ENCODE measurements around the gene CD48. TPM values are rescaled to one million over a fixed set of nuclear protein-coding genes. Genes with fewer than 3 reads are reported as not detected.

The CD48 gene
- total and polyA plus RNA-seq, 2 of the 4 experiments (the other 2 are of a cell fraction) = not detected

- Histone ChIP-seq H2AK5ac (ENCODE audit: low read depth, low read length) (no peak overlapping the region), H3K27me3 (ENCODE audit: control insufficient read depth, insufficient read depth, low read length) (no peaks in the 10 kb centered on the region), H3K9me3 (ENCODE audit: control insufficient read depth, insufficient read depth, low read length) (no peaks in the 10 kb centered on the region), H4K20me1 (ENCODE audit: insufficient read depth, low read length) (no peaks in the 10 kb centered on the region), H3K36me3 (ENCODE audit: control insufficient read depth, insufficient read depth, low read length) (no peaks in the 10 kb centered on the region), H3K4ac (ENCODE audit: low read depth, low read length) (no peak overlapping the region), H3K4me3 (ENCODE audit: insufficient read depth, low read depth, low read length) (no peak overlapping the region), H3K14ac (replicated peaks; ENCODE audit: low read depth, low read length) (no peak overlapping the region), H2AK9ac (replicated peaks; ENCODE audit: low read depth, low read length, poor library complexity) (no peak overlapping the region), H2BK5ac (ENCODE audit: low read depth, low read length, poor library complexity, severe bottlenecking) (no peak overlapping the region), H3K27ac (ENCODE audit: insufficient read depth, low read length) (no peak overlapping the region), H3K56ac (ENCODE audit: extremely low read depth, insufficient read depth, low read length) (no peak overlapping the region), H4K8ac (ENCODE audit: low read depth in 2 of 2, low read length in 2 of 2) (no peak overlapping the region), H3K79me1 (ENCODE audit: low read depth in 1 of 2, low read length in 2 of 2) (no peaks in the 10 kb centered on the region), H3K4me1 (ENCODE audit: control insufficient read depth, insufficient read depth, low read length) (no peaks in the 10 kb centered on the region), H2AFZ (replicated peaks; ENCODE audit: low read length, poor library complexity) (no peak overlapping the region), H3K23ac (ENCODE audit: low read depth, low read length) (no peak overlapping the region), H2BK15ac (ENCODE audit: low read depth, low read length) (no peak overlapping the region), H4K5ac (ENCODE audit: low read depth, low read length) (no peak overlapping the region), H3K9me1 (ENCODE audit: insufficient read depth, low read length) (no peaks in the 10 kb centered on the region), H2BK20ac (ENCODE audit: low read depth, low read length) (no peak overlapping the region), H4K91ac (ENCODE audit: insufficient read depth, low read depth, low read length) (no peak overlapping the region), H3K9ac (ENCODE audit: low read depth, low read length) (no peak overlapping the region), H3K18ac (ENCODE audit: low read depth, low read length) (no peak overlapping the region), H3K4me2 (ENCODE audit: low read depth, low read length) (no peak overlapping the region), H2BK120ac (ENCODE audit: low read depth, low read length) (no peak overlapping the region)
- no TSS peak for BruUV-seq (replicated peaks)
- intact Hi-C loops (cut with micrococcal nuclease) (no loop called here), dilution Hi-C loops (cut with HindIII; ENCODE audit: low sequenced_read_pairs, unreplicated experiment) (no loop called here), in situ Hi-C loops (cut with MboI; ENCODE audit: low sequenced_read_pairs) (no loop called here)
- TF ChIP-seq USF2 (IDR thresholded peaks at IDR 0.05; ENCODE audit: low read depth, low read length) = no peak
- no peak for TF ChIP-seq CTCF (conservative IDR thresholded peaks at IDR 0.05; ENCODE audit: low read depth, low read length)
- no peak for TF ChIP-seq CEBPB (IDR thresholded peaks at IDR 0.05; ENCODE audit: low read depth, low read length)
- peak; percentile 31; the same call in 1 of the 2 replicates for TF ChIP-seq MAFK (IDR thresholded peaks at IDR 0.05; ENCODE audit: low read depth, low read length)
- no peak for DNase-seq
- 29% methylated on average over 4 of the region's 19 CpGs; no CpG with 5 or more reads in 1 of the 2 experiments for WGBS, 2 experiments (ENCODE audit: extremely low coverage in 2 of 2, insufficient read length in 1 of 2)
- ChIA-PET POLR2A (ENCODE audit: unreplicated experiment) (no interaction called here), CTCF (no interaction called here)
- ATAC-seq (ENCODE audit: low read depth) = no peak
Observed at GRCh38 chr1:160629286-160630210, 82.1 kb downstream of the CD48 start.
